HepG2 (cell line): ENCODE results near the gene SLF1. TPM values are rescaled to one million over a fixed set of nuclear protein-coding genes. Genes with fewer than 3 reads are reported as not detected.

Experiments used
- DNMT1 ChIP-seq: sonication (generic); formaldehyde crosslinking; IDR thresholded peaks from 2 replicates; pipeline ENCODE4 v1.5.1; 2020; ENCODE audit warnings: mild to moderate bottlenecking, missing genetic modification reagents
- EP300 ChIP-seq, 3 experiments: sonication (generic) in 1 of 3; formaldehyde crosslinking in 1 of 3; IDR thresholded peaks; 2 replicates each; pipeline versions ENCODE4 v1.5.1 to v1.6.1; 2011 to 2020; ENCODE audit warnings: low read depth in 2 of 3, low read length in 2 of 3, borderline replicate concordance in 1 of 3, improper control_type of control experiment in 1 of 3, mild to moderate bottlenecking in 1 of 3, missing genetic modification reagents in 1 of 3, moderate library complexity in 1 of 3
- FOXK1 ChIP-seq: sonication (generic); formaldehyde crosslinking; IDR thresholded peaks from 2 replicates; pipeline ENCODE4 v1.4.0; 2020; ENCODE audit warnings: low read depth, missing genetic modification reagents, borderline replicate concordance
- GMEB2 ChIP-seq: IDR thresholded peaks from 2 replicates; pipeline ENCODE4 v1.6.1; 2016; ENCODE audit warnings: missing biosample characterization, missing genetic modification reagents, low read depth
- HNRNPLL ChIP-seq: fragments of 200-400 bp; formaldehyde crosslinking; IDR thresholded peaks from 2 replicates; pipeline ENCODE4 v1.6.1; 2017; ENCODE audit warnings: mild to moderate bottlenecking, low read depth, low read length; ENCODE audit not compliant: poor library complexity, severe bottlenecking
- KDM5B ChIP-seq: sonication (generic); formaldehyde crosslinking; IDR thresholded peaks from 2 replicates; pipeline ENCODE4 v1.4.0; 2020; ENCODE audit warnings: missing genetic modification reagents, mild to moderate bottlenecking, borderline replicate concordance
- MLX ChIP-seq: IDR thresholded peaks from 2 replicates; pipeline ENCODE4 v1.6.1; 2016
- NONO ChIP-seq, 2 experiments: fragments of 450-650 bp in 1 of 2; sonication (generic) in 1 of 2; formaldehyde crosslinking in 1 of 2; IDR thresholded peaks in 1 of 2; conservative IDR thresholded peaks in 1 of 2; 2 replicates each; pipeline versions ENCODE4 v1.6.1 to v1.8.0; 2017 to 2022; ENCODE audit warnings: mild to moderate bottlenecking in 1 of 2, missing genetic modification reagents in 1 of 2, moderate library complexity in 1 of 2
- PHF5A ChIP-seq: IDR thresholded peaks from one replicate; pipeline ENCODE4 v1.6.1; 2018; ENCODE audit warnings: low read depth, missing genetic modification reagents; ENCODE audit not compliant: unreplicated experiment
- SOX5 ChIP-seq: IDR thresholded peaks from 2 replicates; pipeline ENCODE4 v1.6.1; 2016; ENCODE audit warnings: borderline replicate concordance
- SRSF4 ChIP-seq: fragments of 200-400 bp; formaldehyde crosslinking; IDR thresholded peaks from one replicate; pipeline ENCODE4 v1.6.1; 2018; ENCODE audit warnings: mild to moderate bottlenecking, low read depth, low read length, moderate library complexity; ENCODE audit not compliant: poor library complexity, severe bottlenecking
- TFDP1 ChIP-seq: IDR thresholded peaks from 2 replicates; pipeline ENCODE4 v1.6.1; 2016; ENCODE audit warnings: missing compliant biosample characterization, missing genetic modification reagents, borderline replicate concordance
- XRCC5 ChIP-seq: fragments of 200-400 bp; formaldehyde crosslinking; optimal IDR thresholded peaks from 2 replicates; pipeline ENCODE3; 2017; ENCODE audit warnings: mild to moderate bottlenecking, low read length
- ZNF276 ChIP-seq: sonication (generic); formaldehyde crosslinking; IDR thresholded peaks from 2 replicates; pipeline ENCODE4 v1.4.0; 2020; ENCODE audit warnings: mild to moderate bottlenecking, low read depth, missing genetic modification reagents
- ZNF552 ChIP-seq: sonication (generic); formaldehyde crosslinking; IDR thresholded peaks from 2 replicates; pipeline ENCODE4 v1.9.0; 2022; ENCODE audit warnings: missing genetic modification reagents, mild to moderate bottlenecking, borderline replicate concordance
- ZNF639 ChIP-seq: conservative IDR thresholded peaks from 2 replicates; pipeline ENCODE4 v1.6.1; 2018; ENCODE audit warnings: missing genetic modification reagents
- ZNF704 ChIP-seq: sonication (generic); formaldehyde crosslinking; IDR thresholded peaks from 2 replicates; pipeline ENCODE4 v1.8.1; 2023; ENCODE audit warnings: mild to moderate bottlenecking, inconsistent platforms, moderate library complexity, missing genetic modification reagents, borderline replicate concordance
- ZNF747 ChIP-seq: sonication (generic); formaldehyde crosslinking; IDR thresholded peaks from 2 replicates; pipeline ENCODE4 v1.8.1; 2023; ENCODE audit warnings: missing genetic modification reagents, mild to moderate bottlenecking, borderline replicate concordance
- polyA plus RNA-seq, 8 experiments: library from polyadenylated mRNA; depleted of rRNA in 3 of 8; stranded (reverse) in 7 of 8; unstranded in 1 of 8; fragments of >200 nt; fragmentation: Illumina TruSeq in 4 of 8; extraction: Trizol in 4 of 8; gene quantifications; 2 replicates each; pipeline versions ENCODE4 v1.2.1 to v1.2.3, GENCODE V29; 2011 to 2016; ENCODE audit warnings: low read depth in 4 of 8, missing spikeins in 1 of 8, mixed read lengths in 1 of 8; ENCODE audit not compliant: insufficient read depth in 1 of 8
- total RNA-seq, 5 experiments: library from RNA; depleted of rRNA; stranded (reverse); fragments of >200 nt; fragmentation: Illumina TruSeq; extraction: Trizol; gene quantifications; 2 replicates each; pipeline ENCODE4 v1.2.3, GENCODE V29; 2016; ENCODE audit warnings: low read depth in 1 of 5

Gene SLF1
- total and polyA plus RNA-seq, 2 of the 13 experiments (the other 11 are each of a cell fraction or from before 2014, with no cell fraction given), result 2.1 to 9.1 TPM

- TF ChIP-seq EP300 (IDR thresholded peaks at IDR 0.05; ENCODE audit: low read depth in 2 of 2, low read length in 2 of 2) (no peak), EP300 (CRISPR knock-in tag; IDR thresholded peaks at IDR 0.05; ENCODE audit: borderline replicate concordance) (0 out of 2 replicates have a peak, but pooled peaks have one; percentile 25), SRSF4 (no peak), ZNF704 (CRISPR knock-in tag) (peak; percentile 77; the same call in 1 of the 2 replicates), GMEB2 (CRISPR knock-in tag) (no peak), ZNF639 (peak; percentile 23; the same call in 1 of the 2 replicates), MLX (no peak), NONO (IDR thresholded peaks at IDR 0.05) (no peak), NONO (CRISPR knock-in tag; conservative IDR thresholded peaks at IDR 0.05) (0 out of 2 replicates have a peak, but pooled peaks have one; percentile 17), HNRNPLL (peak; percentile 77), ZNF552 (no peak), TFDP1 (CRISPR knock-in tag) (peak; percentile 99), KDM5B (CRISPR knock-in tag) (peak; percentile 57; the same call in 1 of the 2 replicates), SOX5 (CRISPR knock-in tag) (no peak), FOXK1 (CRISPR knock-in tag) (peak; percentile 73; the same call in 1 of the 2 replicates), PHF5A (CRISPR knock-in tag) (no peak), ZNF747 (CRISPR knock-in tag) (peak; percentile 50; the same call in 1 of the 2 replicates), DNMT1 (CRISPR knock-in tag) (no peak), XRCC5 (peak; percentile 41), ZNF276 (CRISPR knock-in tag) (no peak)
These were observed at the start of gene SLF1, which contains the start of gene KIAA0825 (continued) for GRCh38 chr5:94618493-94619328.
